Measurements from ENCODE around the gene GPRIN2. TPM values are rescaled to one million over a fixed set of nuclear protein-coding genes. Genes with fewer than 3 reads are reported as not detected.

GPRIN2 gene
- total RNA-seq, 1 experiment from 2014 or later: 12.8 TPM

DNA sequence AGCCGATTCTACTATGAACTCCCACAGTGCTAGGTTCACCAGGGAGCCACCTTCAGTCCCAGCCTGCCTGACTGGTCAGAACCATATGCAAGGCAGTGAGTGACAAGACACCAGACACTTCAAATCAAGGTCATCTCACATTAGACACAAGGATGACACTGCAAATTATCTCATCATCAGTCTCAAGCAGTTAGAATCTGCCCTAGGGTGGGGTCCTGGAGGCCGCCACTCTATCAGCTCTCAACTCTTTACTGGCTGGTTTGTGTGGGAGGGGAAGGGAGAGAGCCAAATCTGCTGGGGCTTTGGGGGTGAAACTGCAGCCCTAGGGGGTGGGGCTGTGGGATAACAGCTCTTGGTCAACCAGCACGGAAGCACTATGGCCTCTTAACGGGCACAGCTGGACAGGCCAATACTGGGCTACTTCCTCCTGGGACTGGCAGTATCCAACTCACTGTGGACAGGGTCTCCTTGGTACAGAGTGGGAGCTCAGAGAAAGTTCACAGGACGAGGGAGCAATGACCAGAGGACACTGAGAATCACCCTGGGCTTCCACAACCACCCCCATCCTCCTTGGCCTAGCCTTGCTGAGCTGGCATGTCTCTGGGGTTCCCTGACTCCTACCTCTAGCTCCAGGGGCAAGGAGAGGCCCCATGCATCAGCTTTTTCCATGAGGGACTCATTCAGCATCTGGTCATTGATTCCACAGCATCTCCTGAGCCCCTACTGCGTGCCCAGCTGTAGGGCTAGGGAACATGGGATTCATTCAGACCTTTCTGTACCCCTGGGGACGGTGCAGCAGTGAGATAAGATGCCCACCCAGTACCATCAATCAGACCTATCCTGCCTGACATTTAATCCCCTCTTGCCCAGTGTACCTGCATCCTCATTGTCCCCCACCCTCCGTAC lies 5.4 kb downstream of the GPRIN2 start:
- Mint-ChIP-seq H3K9me3 (ENCODE audit: low read depth, unreplicated experiment) (no peaks in the 10 kb centered on the region), H3K27ac (ENCODE audit: unreplicated experiment) (no peak overlapping the region), H3K4me1 (ENCODE audit: low read depth, unreplicated experiment) (no peaks in the 10 kb centered on the region), H3K4me3 (ENCODE audit: low read depth, unreplicated experiment) (no peak overlapping the region), H3K36me3 (ENCODE audit: insufficient read depth, unreplicated experiment) (peaks cover 6% of the 10 kb centered on the region), H3K27me3 (ENCODE audit: unreplicated experiment) (no peaks in the 10 kb centered on the region)
- intact Hi-C loops (cut with micrococcal nuclease; ENCODE audit: unreplicated experiment): no loop called here
- TF ChIP-seq, protein P1, sequence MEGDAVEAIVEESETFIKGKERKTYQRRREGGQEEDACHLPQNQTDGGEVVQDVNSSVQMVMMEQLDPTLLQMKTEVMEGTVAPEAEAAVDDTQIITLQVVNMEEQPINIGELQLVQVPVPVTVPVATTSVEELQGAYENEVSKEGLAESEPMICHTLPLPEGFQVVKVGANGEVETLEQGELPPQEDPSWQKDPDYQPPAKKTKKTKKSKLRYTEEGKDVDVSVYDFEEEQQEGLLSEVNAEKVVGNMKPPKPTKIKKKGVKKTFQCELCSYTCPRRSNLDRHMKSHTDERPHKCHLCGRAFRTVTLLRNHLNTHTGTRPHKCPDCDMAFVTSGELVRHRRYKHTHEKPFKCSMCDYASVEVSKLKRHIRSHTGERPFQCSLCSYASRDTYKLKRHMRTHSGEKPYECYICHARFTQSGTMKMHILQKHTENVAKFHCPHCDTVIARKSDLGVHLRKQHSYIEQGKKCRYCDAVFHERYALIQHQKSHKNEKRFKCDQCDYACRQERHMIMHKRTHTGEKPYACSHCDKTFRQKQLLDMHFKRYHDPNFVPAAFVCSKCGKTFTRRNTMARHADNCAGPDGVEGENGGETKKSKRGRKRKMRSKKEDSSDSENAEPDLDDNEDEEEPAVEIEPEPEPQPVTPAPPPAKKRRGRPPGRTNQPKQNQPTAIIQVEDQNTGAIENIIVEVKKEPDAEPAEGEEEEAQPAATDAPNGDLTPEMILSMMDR (IDR thresholded peaks at IDR 0.05; ENCODE audit: unreplicated experiment): no peak
- DNase-seq: peak; percentile 1
- BruUV-seq (replicated peaks): no TSS peak
- CTCF ChIA-PET: interaction anchor here (1.4 kb wide), 1 partner anchor 24 kb away, joined by 4 read pairs; no protein-coding TSS in a partner anchor

DNA sequence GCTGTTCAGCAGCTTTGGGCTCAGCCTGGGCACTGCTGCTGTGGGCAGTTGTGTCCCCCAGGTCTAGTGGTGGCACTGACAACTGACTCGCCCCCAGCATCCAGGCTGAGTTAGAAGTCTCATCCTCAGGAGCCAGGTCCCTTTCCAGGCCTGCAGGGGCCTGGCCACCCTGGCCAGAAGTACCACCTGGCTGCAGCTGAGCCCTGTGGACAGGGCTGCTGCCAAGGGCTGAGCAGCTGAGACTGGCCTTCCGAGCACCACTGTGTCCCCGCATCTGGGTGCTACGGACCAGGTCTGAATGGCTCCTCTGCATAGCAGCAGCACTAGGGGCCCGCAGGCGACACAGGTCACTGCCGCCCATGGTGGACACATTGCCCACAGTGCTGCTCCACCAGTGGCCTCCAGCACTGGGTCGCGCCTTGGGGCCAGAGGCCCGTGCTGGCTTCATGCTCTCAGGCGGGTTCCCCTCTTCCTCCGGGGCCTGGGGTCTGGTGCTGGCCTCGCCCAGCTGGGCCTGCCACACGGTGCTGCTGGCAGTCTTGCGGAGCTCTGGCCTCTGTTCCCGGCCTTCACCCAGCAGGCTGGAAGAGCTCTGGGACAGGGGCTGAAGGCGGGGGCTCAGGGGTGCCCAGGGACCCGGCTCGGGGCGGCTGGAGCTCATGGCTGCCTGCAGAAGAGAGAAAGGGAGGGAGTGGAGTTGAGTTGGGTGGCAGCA lies 6.2 kb downstream of the GPRIN2 start:
- TF ChIP-seq, protein P1 (IDR thresholded peaks at IDR 0.05; ENCODE audit: unreplicated experiment): no peak
- intact Hi-C loops (cut with micrococcal nuclease; ENCODE audit: unreplicated experiment): no loop called here
- Mint-ChIP-seq H3K9me3 (ENCODE audit: low read depth, unreplicated experiment) (no peaks in the 10 kb centered on the region), H3K27me3 (ENCODE audit: unreplicated experiment) (no peaks in the 10 kb centered on the region), H3K36me3 (ENCODE audit: insufficient read depth, unreplicated experiment) (no peaks in the 10 kb centered on the region), H3K27ac (ENCODE audit: unreplicated experiment) (no peak overlapping the region), H3K4me1 (ENCODE audit: low read depth, unreplicated experiment) (no peaks in the 10 kb centered on the region), H3K4me3 (ENCODE audit: low read depth, unreplicated experiment) (no peak overlapping the region)
- CTCF ChIA-PET: interaction anchor here (1.4 kb wide), 1 partner anchor 24 kb away, joined by 4 read pairs; no protein-coding TSS in a partner anchor
- no TSS peak for BruUV-seq (replicated peaks)
- peak; percentile 7 for DNase-seq

DNA sequence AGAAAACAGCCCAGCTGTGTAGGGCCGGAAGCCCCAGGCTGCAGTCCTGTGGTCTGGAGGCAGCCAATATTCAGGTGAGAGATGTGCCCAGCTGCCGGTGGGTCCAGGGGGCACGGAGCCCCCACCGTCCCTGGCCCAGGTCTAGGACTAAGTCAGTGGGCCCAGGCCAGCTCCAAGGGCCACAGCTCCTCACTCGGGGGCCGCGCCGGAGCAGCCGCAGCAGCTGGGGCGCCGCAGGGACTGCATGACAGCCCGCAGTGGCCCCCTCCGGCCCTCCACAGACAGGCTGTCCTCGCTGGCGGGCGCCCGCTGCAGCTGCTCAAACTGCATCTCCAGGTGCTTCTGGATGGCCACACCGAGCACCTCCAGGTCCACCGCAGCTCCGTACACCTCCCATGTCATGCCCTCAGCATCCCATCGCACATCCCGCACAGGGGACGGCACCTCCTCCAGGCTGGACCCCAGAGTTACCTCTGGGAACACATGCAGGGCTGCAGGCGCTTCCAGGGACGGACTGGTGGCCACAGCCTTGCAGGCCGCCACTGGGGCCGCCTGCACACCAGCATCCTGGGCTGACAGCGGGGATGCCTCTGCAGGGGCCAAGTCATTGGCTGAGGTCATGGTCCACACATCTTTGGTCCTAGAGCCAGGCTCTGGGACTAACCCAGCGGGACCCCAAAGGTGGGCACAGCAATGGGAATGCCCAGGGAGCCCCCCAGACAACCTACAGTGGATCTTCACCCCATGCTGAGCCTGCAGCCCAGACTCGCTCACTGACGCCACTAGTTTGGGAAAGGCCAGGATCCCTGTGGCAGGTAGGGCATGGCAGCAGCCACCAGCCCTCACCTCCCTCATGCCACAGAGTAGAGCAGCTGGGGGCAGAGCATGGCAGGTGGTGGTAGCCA lies 7.0 kb downstream of the GPRIN2 start:
- no peaks in the 10 kb centered on the region for H3K27me3 Mint-ChIP-seq (ENCODE audit: unreplicated experiment)
- intact Hi-C loops (cut with micrococcal nuclease; ENCODE audit: unreplicated experiment): no loop called here
- no peak overlapping the region for H3K27ac Mint-ChIP-seq (ENCODE audit: unreplicated experiment)
- H3K9me3 Mint-ChIP-seq (ENCODE audit: low read depth, unreplicated experiment): no peaks in the 10 kb centered on the region
- TF ChIP-seq, protein P1 (IDR thresholded peaks at IDR 0.05; ENCODE audit: unreplicated experiment): no peak
- peaks cover 7% of the 10 kb centered on the region for H3K4me1 Mint-ChIP-seq (ENCODE audit: low read depth, unreplicated experiment)
- peak; percentile 4 for DNase-seq
- CTCF ChIA-PET: interaction anchor here (0.8 to 1.3 kb wide), 3 partner anchors 9 to 11 kb away, joined by 3 to 6 read pairs (median 6); no protein-coding TSS in a partner anchor
- BruUV-seq (replicated peaks): no TSS peak
- H3K36me3 Mint-ChIP-seq (ENCODE audit: insufficient read depth, unreplicated experiment): no peaks in the 10 kb centered on the region
- H3K4me3 Mint-ChIP-seq (ENCODE audit: low read depth, unreplicated experiment): no peak overlapping the region

Measured in Calu3 (cell line).